Stimulated activated CD8-positive, alpha-beta memory T cell treated with anti-CD3 and anti-CD28 coated beads, Interleukin-15, amount 100 ng/mL, for 1 hour (primary cell): ENCODE data around the gene TTC9C.
A peak's percentile ranks its signal among the peaks of the same experiment; 100 is the strongest.
"Not testable (repeated sequence)": the region's sequence is repeated elsewhere in the genome, so short reads cannot be mapped to it uniquely, and the experiment has no call there.

Experiments used
- DNase-seq: peaks from one replicate; pipeline ENCODE4 v3.0.0-alpha.2; 2020; ENCODE audit warnings: low read depth

The TTC9C gene, protein sequence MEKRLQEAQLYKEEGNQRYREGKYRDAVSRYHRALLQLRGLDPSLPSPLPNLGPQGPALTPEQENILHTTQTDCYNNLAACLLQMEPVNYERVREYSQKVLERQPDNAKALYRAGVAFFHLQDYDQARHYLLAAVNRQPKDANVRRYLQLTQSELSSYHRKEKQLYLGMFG

DNA sequence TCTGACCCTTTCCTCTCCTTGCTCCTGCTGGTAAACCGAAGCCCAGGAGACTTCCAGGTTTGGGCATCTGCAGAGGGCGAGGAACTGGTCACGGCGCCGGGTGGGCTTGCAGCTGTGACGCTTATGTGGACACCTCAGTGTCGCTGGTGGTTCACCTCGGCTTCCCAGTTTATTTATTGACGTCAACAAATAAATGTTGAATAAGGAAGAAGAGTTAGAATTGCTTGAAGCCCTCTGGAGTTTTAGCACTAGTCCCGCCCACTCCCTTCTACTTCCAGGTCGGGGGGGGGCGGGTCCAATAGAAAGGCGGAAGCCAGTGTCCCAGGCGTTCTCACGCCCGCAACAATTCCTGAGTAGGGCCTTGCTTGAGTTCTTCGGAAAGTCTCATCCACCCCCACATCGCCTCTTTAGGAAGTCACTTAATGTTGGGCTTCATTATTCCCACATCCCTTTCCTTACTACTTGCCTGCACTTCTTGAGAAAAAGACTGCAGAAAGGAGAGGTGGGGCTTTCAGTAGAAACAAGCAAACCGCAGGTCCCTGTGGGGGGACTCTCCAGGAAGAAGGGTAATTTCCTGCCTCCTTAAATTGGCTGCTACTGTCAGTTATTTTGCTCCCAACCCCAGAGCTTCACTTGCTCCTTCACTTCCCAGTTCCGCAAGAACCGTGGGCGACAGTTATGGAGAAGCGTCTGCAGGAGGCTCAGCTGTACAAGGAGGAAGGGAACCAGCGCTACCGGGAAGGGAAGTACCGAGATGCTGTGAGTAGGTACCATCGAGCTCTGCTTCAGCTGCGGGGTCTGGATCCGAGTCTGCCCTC lies at the start of gene TTC9C:
TTC9C (plus strand) TSS at position 316 of the 818 bp plus-strand sequence; CDS start at position 679, 363 bp downstream.
- DNase-seq = peak; percentile 69

DNA sequence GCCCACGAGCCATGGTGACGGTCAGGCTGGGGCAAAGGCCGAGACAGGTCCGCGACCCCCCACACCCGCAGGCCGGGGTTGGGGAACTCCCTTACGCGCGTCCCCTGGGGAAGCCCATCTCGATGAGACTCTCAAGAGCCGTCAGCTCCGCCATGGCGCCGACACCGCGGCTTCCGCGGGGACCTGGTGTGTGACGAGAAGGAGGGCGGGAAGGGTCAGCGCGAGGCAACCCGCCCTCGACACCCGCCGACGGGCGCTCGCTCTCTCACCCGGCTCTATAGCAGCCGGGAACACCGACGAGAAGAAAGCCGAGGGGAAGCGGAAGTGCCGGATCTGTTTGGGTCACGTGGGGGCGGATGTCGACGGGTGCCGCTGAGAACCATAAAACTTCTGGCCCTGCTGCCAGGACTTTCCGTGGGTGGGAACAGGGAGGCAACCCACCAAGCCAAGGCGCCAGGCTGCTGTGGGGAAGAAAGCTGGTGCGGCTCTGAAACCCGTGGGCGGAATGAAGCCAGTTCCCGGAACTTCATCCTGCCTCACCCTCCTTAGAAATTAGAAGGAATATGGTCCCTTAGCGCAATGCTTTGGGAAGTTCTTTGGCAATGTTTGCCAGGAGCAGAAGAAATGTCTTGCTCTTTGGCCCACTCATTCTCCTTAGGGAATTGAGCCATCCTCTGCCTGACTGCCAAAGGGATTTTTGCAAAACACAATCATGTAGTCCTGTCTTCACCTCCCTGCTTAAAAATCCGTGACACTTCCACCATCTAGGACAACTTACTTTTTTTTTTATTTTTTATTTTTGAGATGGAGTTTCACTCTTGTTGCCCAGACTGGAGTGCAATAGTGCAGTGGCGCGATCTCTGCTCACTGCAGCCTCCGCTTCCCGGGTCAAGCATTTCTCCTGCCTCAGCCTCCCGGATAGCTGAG lies 49.3 kb upstream of the TTC9C start, which contains the start of gene UBXN1:
UBXN1 (minus strand) TSS at position 304 of the 927 bp plus-strand sequence; CDS start at position 154, 150 bp downstream.
- DNase-seq = peak; percentile 53

DNA sequence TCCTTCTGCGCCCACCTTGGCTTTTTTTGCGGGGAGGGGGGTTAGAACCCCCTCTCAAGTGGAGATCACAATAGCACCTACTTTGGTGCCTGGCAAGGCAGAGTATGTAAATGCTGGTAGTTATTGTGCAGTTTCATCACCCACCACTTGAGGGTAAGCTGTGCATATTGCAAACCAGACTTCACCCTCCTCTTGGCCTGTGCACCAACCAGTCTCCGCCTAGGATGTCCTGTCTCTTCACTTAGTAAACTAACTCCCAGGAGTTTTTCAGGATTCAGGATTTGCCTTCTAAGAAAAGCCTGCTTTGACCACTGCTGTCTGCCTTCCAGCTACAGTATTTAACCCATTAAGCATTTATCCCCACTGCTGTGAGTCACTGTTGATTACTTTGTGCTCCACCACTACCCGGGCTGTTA lies 47.5 kb upstream of the TTC9C start:
- no peak for DNase-seq

DNA sequence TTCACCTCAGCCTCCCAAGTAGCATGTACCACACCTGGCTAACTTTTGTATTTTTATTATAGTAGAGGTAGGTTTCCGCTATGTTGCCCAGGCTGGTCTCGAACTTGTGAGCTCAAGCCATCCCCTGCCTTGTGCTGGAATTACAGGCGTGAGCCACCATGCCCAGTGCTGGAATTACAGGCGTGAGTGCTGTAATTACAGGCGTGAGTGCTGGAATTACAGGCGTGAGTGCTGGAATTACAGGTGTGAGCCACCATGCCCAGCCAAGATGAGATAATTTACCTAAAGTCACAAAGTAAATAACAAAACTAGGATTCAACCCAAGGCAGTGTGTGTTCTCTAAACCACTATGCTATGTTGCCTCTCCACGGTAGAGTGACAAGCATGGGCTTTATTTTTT lies 45.8 kb upstream of the TTC9C start:
- no peak for DNase-seq

DNA sequence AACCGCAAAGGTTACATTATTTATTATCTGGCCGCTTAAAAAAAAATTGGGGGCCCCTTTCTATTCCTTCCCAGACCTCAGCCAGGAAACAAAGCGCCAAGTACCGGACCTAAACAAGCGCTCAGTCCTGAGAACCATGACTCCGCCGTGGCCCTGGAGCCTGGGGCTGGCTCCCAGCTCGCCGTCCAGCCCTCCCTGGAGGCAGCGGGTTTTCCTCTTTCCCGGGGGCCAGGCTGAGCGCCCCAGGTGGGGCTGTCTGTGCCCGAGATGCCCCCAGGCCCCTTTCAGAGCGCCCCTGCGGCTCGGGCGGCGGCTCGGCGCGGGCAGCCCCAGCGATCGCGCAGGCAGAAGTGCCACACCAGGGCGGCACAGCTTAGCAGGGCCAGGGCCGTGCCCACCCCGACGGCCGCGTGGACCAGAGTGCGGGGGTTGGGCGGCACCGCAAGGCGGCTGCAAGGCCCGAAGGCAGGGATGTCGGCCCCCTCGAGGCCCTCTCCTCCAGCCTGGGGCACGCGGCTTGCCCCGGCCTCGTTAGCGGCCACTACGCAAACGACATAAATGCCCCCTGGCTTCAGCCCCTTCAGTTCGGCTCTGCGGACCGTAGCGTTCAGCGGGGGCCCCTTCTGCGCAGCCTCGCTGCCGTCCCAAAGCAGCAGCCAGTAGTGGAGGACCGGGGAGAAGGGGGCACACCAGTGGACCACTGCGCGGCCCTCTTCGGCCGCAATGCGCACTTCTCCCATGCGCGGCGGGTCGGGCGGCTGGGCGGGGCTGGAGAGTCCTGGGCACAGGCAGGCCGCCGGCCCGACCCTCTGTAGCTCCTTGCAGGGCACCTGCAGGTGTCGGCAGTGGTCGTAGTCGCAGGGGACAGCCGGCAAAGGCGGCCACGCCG lies 40.5 kb upstream of the TTC9C start:
- no peak for DNase-seq

DNA sequence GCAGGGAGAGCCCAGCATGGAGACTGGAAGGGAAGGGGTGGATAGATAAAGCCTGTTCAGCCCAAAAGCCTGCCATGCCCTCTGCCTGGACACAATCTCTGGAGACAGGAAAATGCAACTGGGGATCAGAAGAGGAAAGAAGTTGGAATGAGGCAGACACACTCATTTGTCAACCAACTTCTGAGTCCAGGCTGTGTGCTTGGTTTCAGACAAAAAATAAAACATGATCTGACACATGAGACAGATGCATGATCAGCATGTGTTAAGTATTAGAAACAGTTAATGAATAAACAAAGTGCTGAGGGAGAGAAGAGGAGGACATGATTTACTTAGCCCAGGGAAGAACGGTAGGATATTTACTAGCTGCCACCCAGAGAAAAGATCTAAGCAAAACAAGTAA lies 39.8 kb upstream of the TTC9C start:
- DNase-seq = no peak

DNA sequence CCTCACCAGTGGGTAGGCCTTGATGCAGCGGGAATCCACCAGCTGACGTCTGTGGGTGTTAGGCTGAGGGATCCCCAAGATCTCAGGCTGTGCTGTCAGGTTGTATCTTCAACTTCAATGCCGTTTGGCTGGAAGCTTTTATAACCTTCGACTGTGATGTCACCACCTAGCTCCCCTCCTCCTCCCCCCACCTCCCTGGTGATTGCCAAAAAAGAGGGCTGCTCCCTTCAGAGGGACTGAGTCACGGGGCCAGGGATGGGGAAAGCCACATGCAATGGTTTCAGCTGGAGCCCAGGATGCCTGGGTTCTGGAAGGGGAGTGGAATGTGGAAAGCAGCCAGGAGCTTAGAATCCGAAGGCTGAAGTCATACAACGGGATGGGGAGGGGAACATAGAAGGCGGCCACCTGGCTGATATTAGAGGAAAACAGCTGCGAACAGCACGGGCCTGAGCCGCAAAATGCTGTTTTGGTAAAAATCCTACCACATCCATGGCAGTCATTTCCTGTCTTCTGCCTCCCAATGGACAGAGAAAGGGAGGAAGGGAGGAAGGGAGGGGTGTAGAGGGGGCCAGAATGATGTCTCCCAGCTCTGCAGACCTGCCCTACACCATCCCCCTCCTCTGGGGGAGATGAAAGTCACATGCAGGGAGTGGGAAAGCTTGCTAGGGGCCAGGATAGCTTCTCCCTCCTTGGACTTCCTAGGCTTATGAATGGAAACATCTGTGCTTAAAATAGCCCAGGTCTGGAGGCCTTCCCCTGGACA lies 38.7 kb upstream of the TTC9C start, which contains the start of gene LRRN4CL:
LRRN4CL (minus strand) TSS at position 110 of the 763 bp plus-strand sequence. CDS start 1,022 bp downstream, outside the sequence.
- DNase-seq = no peak

DNA sequence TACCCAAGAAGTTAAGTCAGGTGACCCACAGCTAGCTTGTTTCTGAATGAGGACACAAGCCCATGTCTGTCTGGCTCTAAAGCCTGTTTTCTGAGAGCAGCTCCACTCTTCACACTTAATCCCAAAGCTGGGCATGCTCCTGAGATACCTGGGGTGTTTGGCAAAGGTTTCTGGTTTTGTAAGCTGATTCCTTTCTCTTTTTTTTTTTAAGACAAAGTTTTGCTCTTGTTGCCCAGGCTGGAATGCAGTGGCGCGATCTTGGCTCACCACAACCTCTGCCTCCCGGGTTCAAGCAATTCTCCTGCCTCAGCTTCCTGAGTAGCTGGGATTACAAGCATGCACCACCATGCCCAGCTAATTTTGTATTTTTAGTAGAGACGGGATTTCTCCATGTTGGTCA lies 34.7 kb upstream of the TTC9C start:
- not testable (repeated sequence) for DNase-seq

DNA sequence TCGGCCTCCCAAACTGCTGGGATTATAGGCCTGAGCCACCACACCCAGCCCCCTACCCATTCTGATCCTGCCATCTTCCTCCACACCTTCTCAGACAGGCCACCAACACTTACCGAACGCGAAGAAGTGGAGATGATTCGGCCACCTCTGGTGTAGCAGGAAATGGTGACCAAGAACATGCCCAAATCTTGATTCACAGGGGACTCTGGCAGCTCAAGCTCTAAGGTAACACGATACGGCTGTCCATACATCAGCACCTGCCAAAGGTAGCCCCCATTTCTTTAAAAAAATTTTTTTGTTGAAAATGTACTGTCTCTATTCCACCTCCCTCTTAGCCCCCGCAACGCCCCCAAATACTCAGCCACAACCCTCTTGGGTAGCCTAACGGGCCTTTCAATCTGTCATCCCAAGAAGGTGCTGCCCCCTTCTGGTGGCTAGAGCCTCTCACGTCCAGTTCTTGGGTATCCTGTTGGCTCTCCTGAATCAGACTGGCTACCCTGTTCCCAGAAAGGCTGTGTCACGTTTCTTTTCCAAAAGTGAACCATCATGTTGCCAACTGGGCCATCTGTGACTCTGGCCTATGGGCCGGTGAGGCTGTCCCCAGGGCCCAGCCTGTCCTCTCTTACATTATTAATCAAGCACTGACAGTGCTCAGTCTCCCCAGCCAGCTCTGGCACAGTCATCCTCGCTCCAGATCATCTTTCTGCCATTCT lies 33.7 kb upstream of the TTC9C start:
- DNase-seq = peak; percentile 69

DNA sequence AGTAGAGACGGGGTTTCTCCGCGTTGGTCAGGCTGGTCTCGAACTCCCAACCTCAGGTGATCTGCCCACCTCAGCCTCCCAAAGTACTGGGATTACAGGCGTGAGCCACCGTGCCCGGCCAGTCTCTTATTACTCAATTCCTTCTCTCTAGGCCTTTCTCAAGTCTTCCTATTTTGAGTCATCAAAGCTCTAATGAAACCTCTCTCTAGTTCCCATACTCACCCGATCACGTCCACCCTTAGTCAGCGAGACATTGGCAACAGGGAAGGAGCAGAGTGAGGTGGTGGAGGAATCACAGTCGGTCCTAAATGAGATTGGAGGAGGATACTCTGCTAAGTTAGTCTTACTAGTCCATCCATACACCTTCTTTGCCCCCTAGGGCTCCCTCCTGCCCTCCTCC lies 26.0 kb upstream of the TTC9C start:
- no peak for DNase-seq

DNA sequence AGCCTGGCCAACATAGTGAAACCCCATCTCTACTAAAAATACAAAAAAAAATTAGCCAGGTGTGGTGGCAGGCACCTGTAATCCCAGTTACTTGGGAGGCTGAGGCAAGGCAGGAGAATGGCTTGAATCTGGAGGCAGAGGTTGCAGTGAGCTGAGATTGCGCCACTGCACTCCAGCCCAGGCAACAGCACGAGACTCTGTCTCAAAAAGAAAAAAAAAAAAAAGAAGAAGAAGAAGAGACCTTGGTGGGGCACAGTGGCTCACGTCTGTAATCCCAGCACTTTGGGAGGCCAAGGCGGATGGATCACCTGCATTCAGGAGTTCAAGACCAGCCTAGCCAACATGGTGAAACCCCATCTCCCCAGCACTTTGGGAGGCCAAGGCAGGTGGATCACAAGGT lies 24.4 kb upstream of the TTC9C start:
- DNase-seq = not testable (repeated sequence)

DNA sequence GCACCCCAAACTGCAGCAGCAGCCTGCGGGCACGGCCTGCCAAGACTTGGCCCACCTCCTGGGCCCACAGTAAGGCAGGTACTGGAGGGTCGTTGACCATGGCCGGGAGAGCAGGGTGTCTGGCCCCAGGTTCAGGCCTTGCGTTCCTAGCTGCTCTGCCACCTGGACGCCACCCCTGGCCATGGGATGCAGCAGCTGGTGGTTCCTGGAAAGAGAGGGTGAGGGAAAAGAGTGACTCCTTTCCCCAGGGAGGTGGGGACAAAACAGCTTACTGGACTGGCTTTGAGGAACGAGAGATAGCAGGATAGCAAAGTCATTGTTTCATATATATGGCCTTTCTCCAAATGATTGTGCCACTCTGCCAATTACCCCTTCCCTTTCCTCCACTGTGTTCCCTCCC lies 22.9 kb upstream of the TTC9C start:
- no peak for DNase-seq

DNA sequence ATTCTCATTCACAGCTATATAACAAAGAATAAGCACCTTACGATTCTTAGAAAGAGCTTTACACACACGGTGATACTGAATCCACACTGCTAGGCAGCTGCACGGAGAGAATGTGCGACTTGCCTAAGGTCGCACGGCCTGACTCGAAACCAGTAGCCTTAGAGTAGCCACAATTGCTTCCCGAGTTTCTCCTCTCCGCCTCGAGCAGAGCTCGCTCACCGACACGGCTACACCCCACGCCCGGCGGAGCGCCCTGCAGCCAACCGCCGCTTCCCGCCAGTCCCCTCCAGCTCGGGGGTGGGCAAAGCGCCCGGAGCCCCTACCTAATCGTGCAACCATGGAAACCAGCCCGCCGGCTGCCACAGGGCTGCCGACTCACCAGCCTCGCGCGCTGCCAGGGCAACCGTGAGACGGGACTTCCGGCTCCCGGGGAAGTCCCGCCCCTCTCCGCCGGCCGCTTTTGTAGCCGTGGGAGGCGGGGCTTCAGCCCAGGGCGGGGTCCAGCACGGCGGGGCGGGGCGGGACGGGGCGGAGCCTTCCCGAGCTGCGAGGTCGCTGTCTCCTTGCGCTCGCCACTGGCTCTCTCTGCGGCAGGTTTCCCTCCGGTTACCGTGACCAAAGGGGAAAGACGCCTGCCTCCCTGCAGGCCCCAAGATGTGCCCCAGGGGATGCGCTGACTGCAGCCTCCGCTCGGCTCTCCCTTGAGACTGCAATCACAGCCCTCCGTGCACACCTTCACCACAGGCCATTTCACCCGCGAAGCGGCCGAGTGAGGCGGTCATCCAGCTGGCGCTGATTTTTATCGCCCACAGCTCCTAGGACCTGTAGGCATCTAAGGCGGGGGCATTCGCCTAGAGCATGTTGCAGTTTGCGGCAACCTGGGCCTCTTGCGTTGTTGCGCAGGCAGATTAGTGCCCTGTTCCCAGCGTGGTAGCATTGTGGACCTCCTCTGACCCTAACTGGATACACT lies 22.1 kb upstream of the TTC9C start:
- peak; percentile 88 for DNase-seq

DNA sequence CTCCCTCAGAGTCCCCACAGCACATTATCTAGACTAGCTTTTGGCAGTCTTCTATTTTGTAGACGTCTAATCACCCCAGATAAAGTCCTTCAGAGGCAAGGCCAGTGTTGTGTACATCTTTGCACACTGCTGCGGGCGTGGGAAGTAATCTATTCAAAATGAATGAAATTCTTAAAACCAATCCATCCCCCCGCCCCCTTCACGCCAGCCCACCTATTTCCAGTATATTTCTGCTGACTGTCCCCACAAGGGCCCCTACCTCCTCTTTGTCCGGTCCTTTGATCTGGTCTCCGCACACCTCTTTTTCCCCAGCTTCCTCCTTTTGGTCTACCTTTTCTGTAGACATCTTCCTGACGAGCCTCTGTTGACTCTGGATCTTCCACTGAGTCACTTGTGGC lies 21.4 kb upstream of the TTC9C start:
- DNase-seq = no peak

DNA sequence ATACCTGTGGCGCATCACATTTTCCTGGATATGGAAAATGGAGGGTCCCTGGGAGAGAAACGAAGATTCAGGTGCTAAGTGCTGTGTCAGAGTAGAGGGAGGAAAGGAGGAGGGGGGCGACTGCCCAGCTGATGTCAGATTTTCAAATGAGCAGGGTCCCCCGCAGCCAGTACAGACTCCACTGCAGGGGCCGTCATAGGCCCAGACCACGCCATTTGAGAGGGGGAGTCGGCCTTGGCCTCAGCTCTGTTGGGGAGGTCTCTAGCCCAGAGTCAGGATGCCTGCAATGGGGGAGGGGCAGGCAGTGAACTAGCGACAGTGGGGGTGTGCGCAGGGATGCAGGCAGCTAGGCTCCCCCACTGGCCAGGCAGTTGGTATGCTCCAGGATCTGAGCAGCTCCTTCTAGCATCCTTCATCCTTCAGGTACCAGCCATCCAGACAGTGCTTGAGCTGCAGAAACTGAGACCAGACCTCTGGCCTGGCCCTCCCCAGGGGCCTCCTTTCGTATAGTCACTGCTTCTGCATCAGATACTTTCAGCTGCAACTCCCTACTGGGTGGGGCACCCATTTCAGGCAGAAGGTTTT lies 20.9 kb upstream of the TTC9C start, which contains the start of the genes BSCL2 and GNG3:
BSCL2 (minus strand) TSS at position 148 of the 585 bp plus-strand sequence. CDS start 229 bp downstream, outside the sequence.
GNG3 (plus strand) TSS at position 400 of the 585 bp plus-strand sequence. CDS start 620 bp downstream, outside the sequence.
- DNase-seq = no peak

DNA sequence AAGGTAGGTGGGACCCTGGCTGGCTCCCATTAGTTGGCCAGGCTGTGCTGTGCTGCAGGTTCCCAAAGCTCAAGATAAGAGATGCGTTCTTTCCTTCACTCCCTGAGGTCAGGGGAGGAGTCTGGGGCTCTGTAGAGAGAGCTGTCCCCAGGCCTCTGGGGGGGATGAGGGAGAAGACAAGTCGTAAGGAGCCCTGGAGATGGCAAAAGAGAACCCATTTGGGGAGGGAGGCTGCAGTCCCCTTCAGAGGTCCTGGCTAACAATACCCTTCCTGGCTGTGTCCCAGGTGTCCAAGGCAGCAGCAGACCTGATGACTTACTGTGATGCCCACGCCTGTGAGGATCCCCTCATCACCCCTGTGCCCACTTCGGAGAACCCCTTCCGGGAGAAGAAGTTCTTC lies 19.9 kb upstream of the TTC9C start:
- DNase-seq = no peak

DNA sequence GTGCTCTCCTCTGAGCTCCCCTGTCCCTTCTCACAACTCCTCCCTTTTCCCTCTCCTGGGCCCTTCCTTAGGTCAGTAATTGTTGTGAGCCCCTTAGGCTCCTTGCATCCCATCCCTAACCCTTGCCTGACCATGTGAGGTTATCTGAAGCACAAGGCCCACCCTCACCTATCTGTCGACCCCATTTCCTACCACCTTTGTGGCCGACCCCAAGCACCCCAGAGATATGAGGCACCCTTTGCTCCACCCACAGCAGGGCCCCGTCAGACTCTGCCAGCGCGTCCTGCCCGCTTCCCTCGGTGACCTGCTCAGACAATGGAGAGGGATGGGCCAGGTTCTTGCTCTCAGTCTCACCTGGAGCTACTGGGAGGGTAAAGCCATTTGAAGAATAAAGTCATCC lies 19.5 kb upstream of the TTC9C start:
- DNase-seq = no peak
